WTC11 (cell line): ENCODE results near the gene GLIPR1L2.

Experiments used
- CTCF ChIP-seq: fragments of 200-600 bp; IDR thresholded peaks from 2 replicates; pipeline ENCODE4 v1.8.0; 2022; ENCODE audit warnings: antibody characterized with exemption
- KAT7 ChIP-seq: sonication (generic); formaldehyde crosslinking; IDR thresholded peaks from 2 replicates; pipeline ENCODE4 v1.8.1; 2023; ENCODE audit warnings: missing genetic modification reagents, mild to moderate bottlenecking, borderline replicate concordance
- NFYB ChIP-seq: sonication (generic); formaldehyde crosslinking; conservative IDR thresholded peaks from 2 replicates; pipeline ENCODE4 v1.8.0; 2022; ENCODE audit warnings: low read depth, missing genetic modification reagents
- NR2C2 ChIP-seq: sonication (generic); formaldehyde crosslinking; IDR thresholded peaks from 2 replicates; pipeline ENCODE4 v1.8.0; 2022; ENCODE audit warnings: mild to moderate bottlenecking, missing genetic modification reagents
- RELA ChIP-seq: sonication (generic); formaldehyde crosslinking; IDR thresholded peaks from 2 replicates; pipeline ENCODE4 v1.8.1; 2022; ENCODE audit warnings: missing genetic modification reagents, mild to moderate bottlenecking, borderline replicate concordance
- SMAD3 ChIP-seq: sonication (generic); formaldehyde crosslinking; IDR thresholded peaks from 2 replicates; pipeline ENCODE4 v1.8.0; 2022; ENCODE audit warnings: missing genetic modification reagents, mild to moderate bottlenecking, borderline replicate concordance
- SP1 ChIP-seq: sonication (generic); formaldehyde crosslinking; conservative IDR thresholded peaks from 2 replicates; pipeline ENCODE4 v1.8.1; 2022; ENCODE audit warnings: missing genetic modification reagents
- ZNF232 ChIP-seq: sonication (generic); formaldehyde crosslinking; IDR thresholded peaks from 2 replicates; pipeline ENCODE4 v1.8.0; 2022; ENCODE audit warnings: mild to moderate bottlenecking, missing genetic modification reagents
- ZNF423 ChIP-seq: fragments of 250-450 bp; sonication (Bioruptor Pico); IDR thresholded peaks from 2 replicates; pipeline ENCODE4 v2.1.2; 2022; ENCODE audit warnings: mild to moderate bottlenecking, moderate library complexity
- ZNF671 ChIP-seq: fragments of 250-450 bp; sonication (Bioruptor Pico); IDR thresholded peaks from 2 replicates; pipeline ENCODE4 v1.8.0; 2021; ENCODE audit warnings: mild to moderate bottlenecking
- TF ChIP-seq, protein P1 (sequence below): sonication (generic); formaldehyde crosslinking; IDR thresholded peaks from 2 replicates; pipeline ENCODE4 v1.8.0; 2022; ENCODE audit warnings: mild to moderate bottlenecking, missing genetic modification reagents
- TF ChIP-seq, protein P2 (sequence below): sonication (generic); formaldehyde crosslinking; IDR thresholded peaks from 2 replicates; pipeline ENCODE4 v1.8.0; 2022; ENCODE audit warnings: mild to moderate bottlenecking, missing genetic modification reagents

DNA sequence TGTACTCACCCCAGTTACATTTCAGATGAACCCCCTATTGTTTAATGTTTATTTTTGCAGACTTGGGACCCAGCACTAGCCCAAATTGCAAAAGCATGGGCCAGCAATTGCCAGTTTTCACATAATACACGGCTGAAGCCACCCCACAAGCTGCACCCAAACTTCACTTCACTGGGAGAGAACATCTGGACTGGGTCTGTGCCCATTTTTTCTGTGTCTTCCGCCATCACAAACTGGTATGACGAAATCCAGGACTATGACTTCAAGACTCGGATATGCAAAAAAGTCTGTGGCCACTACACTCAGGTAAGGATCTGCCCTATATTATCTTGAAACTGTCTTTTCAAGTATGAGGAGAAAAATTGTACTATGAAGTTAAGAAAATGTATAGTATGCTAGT is 90.9 kb downstream of the GLIPR1L2 start:
- no peak for TF ChIP-seq KAT7 (CRISPR knock-in tag)
- TF ChIP-seq CTCF, result no peak
- TF ChIP-seq NR2C2 (CRISPR knock-in tag), result no peak
- TF ChIP-seq ZNF671 (CRISPR knock-in tag), result no peak
- TF ChIP-seq SMAD3 (CRISPR knock-in tag), result no peak
- no peak for TF ChIP-seq NFYB (CRISPR knock-in tag)
- no peak for TF ChIP-seq SP1 (CRISPR knock-in tag)
- TF ChIP-seq, protein P1, sequence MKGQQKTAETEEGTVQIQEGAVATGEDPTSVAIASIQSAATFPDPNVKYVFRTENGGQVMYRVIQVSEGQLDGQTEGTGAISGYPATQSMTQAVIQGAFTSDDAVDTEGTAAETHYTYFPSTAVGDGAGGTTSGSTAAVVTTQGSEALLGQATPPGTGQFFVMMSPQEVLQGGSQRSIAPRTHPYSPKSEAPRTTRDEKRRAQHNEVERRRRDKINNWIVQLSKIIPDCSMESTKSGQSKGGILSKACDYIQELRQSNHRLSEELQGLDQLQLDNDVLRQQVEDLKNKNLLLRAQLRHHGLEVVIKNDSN (CRISPR knock-in tag), result no peak
- TF ChIP-seq, protein P2, sequence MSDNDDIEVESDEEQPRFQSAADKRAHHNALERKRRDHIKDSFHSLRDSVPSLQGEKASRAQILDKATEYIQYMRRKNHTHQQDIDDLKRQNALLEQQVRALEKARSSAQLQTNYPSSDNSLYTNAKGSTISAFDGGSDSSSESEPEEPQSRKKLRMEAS (CRISPR knock-in tag), result no peak
- no peak for TF ChIP-seq ZNF232 (CRISPR knock-in tag)
- no peak for TF ChIP-seq ZNF423 (CRISPR knock-in tag)
- TF ChIP-seq RELA (CRISPR knock-in tag), result no peak
